Activated CD8-positive, alpha-beta T cell treated with anti-CD3 and anti-CD28 coated beads, Interleukin-2, amount 10 ng/mL, durations not matched to agents 7 days and 5 days (primary cell): ENCODE data around the gene POU6F2. TPM values are rescaled to one million over a fixed set of nuclear protein-coding genes. Genes with fewer than 3 reads are reported as not detected.
A peak's percentile ranks its signal among the peaks of the same experiment; 100 is the strongest.

Experiments used
- ATAC-seq: fragments of 150-1000 bp; cut with Tn5 transposase; one replicate; pipeline ENCODE4 v1.10.0; 2021; ENCODE audit warnings: moderate library complexity
- CTCF ChIA-PET: fragments of 350-600 bp; sonication (Branson Sonifier 250); formaldehyde crosslinking; loops from one replicate; lab custom pipeline; 2021; ENCODE audit warnings: antibody characterized with exemption; lab: Charles Lee
- POLR2A ChIA-PET: fragments of 350-600 bp; sonication (Branson Sonifier 250); formaldehyde crosslinking; loops from one replicate; lab custom pipeline; 2021; ENCODE audit warnings: antibody characterized with exemption; lab: Charles Lee
- DNase-seq: peaks from one replicate; pipeline ENCODE4 v3.0.0-alpha.2; 2020
- H3K27ac Mint-ChIP-seq: one replicate; pipeline ENCODE4 v1.8.0; 2021; ENCODE audit warnings: mild to moderate bottlenecking, mixed read lengths
- H3K27me3 Mint-ChIP-seq: one replicate; pipeline ENCODE4 v1.8.0; 2021; ENCODE audit warnings: low read depth, mixed read lengths
- H3K36me3 Mint-ChIP-seq: one replicate; pipeline ENCODE4 v1.8.0; 2021; ENCODE audit warnings: low read depth, mixed read lengths
- H3K4me1 Mint-ChIP-seq: one replicate; pipeline ENCODE4 v1.8.0; 2021; ENCODE audit warnings: low read depth, mixed read lengths
- H3K4me3 Mint-ChIP-seq: one replicate; pipeline ENCODE4 v1.8.0; 2021; ENCODE audit warnings: mild to moderate bottlenecking, mixed read lengths
- H3K9me3 Mint-ChIP-seq: one replicate; pipeline ENCODE4 v1.8.0; 2022; ENCODE audit warnings: mixed read lengths; ENCODE audit not compliant: insufficient read depth
- total RNA-seq, 2 experiments: library from RNA; stranded (reverse); gene quantifications; one replicate each; pipeline ENCODE4 v1.2.3, GENCODE V29; 2021

The POU6F2 gene
- total RNA-seq, 2 experiments from 2014 or later, result not detected

- DNase-seq (peak; percentile 50), ATAC-seq (peak; percentile 67)
- H3K4me1 Mint-ChIP-seq, result peaks cover 37% of the 10 kb centered on the region
- ChIA-PET CTCF (no interaction called here), POLR2A (no interaction called here)
- H3K27ac Mint-ChIP-seq, result peak overlapping the region; percentile 71
- peaks cover 2% of the 10 kb centered on the region for H3K36me3 Mint-ChIP-seq
- no peaks in the 10 kb centered on the region for H3K9me3 Mint-ChIP-seq
- peaks cover 4% of the 10 kb centered on the region for H3K27me3 Mint-ChIP-seq
- no peak overlapping the region for H3K4me3 Mint-ChIP-seq
These were observed 530.3 kb downstream of the POU6F2 start for GRCh38 chr7:39507866-39508551.

GRCh38 chr7:39509436-39509835 lies 531.7 kb downstream of the POU6F2 start:
- ChIA-PET CTCF (no interaction called here), POLR2A (no interaction called here)
- Mint-ChIP-seq H3K27ac (peak overlapping the region; percentile 40), H3K9me3 (no peaks in the 10 kb centered on the region), H3K36me3 (peaks cover 2% of the 10 kb centered on the region), H3K4me1 (peaks cover 37% of the 10 kb centered on the region), H3K4me3 (no peak overlapping the region), H3K27me3 (peaks cover 7% of the 10 kb centered on the region)
- DNase-seq, result peak; percentile 26
- ATAC-seq, result peak; percentile 64

- ChIA-PET CTCF (no interaction called here), POLR2A (no interaction called here)
- Mint-ChIP-seq H3K4me1 (peaks cover 35% of the 10 kb centered on the region), H3K27me3 (peaks cover 10% of the 10 kb centered on the region), H3K4me3 (no peak overlapping the region), H3K27ac (no peak overlapping the region), H3K9me3 (no peaks in the 10 kb centered on the region), H3K36me3 (peaks cover 2% of the 10 kb centered on the region)
- DNase-seq (no peak), ATAC-seq (no peak)
These were observed 532.2 kb downstream of the POU6F2 start for GRCh38 chr7:39509912-39510311.

GRCh38 chr7:39510864-39511354 lies 533.2 kb downstream of the POU6F2 start:
- Mint-ChIP-seq H3K4me3 (no peak overlapping the region), H3K4me1 (peaks cover 35% of the 10 kb centered on the region), H3K27ac (no peak overlapping the region), H3K27me3 (peaks cover 10% of the 10 kb centered on the region), H3K9me3 (no peaks in the 10 kb centered on the region), H3K36me3 (peaks cover 2% of the 10 kb centered on the region)
- DNase-seq (no peak), ATAC-seq (no peak)
- POLR2A ChIA-PET, result no interaction called here
- CTCF ChIA-PET, result interaction anchor here (1.0 kb wide), 1 partner anchor 58 kb away, joined by 3 read pairs; no protein-coding TSS in a partner anchor

GRCh38 chr7:39515534-39516228 lies 538.0 kb downstream of the POU6F2 start:
- no peak for DNase-seq
- H3K27me3 Mint-ChIP-seq, result peaks cover 15% of the 10 kb centered on the region
- H3K9me3 Mint-ChIP-seq, result no peaks in the 10 kb centered on the region
- ChIA-PET CTCF (no interaction called here), POLR2A (no interaction called here)
- no peaks in the 10 kb centered on the region for H3K36me3 Mint-ChIP-seq
- no peak overlapping the region for H3K4me3 Mint-ChIP-seq
- ATAC-seq, result no peak
- peaks cover 7% of the 10 kb centered on the region for H3K4me1 Mint-ChIP-seq
- no peak overlapping the region for H3K27ac Mint-ChIP-seq

- DNase-seq (no peak), ATAC-seq (no peak)
- H3K36me3 Mint-ChIP-seq, result no peaks in the 10 kb centered on the region
- H3K4me1 Mint-ChIP-seq, result peaks cover 4% of the 10 kb centered on the region
- ChIA-PET POLR2A (no interaction called here), CTCF (interaction anchor here (1.1 kb wide), 1 partner anchor 63 kb away, joined by 4 read pairs; no protein-coding TSS in a partner anchor)
- H3K27me3 Mint-ChIP-seq, result peaks cover 14% of the 10 kb centered on the region
- no peak overlapping the region for H3K27ac Mint-ChIP-seq
- no peaks in the 10 kb centered on the region for H3K9me3 Mint-ChIP-seq
- H3K4me3 Mint-ChIP-seq, result no peak overlapping the region
These were observed 538.8 kb downstream of the POU6F2 start for GRCh38 chr7:39516498-39516897.

GRCh38 chr7:39517240-39517639 lies 539.5 kb downstream of the POU6F2 start:
- Mint-ChIP-seq H3K4me3 (no peak overlapping the region), H3K27me3 (peaks cover 11% of the 10 kb centered on the region), H3K9me3 (no peaks in the 10 kb centered on the region), H3K36me3 (no peaks in the 10 kb centered on the region), H3K4me1 (peaks cover 4% of the 10 kb centered on the region), H3K27ac (no peak overlapping the region)
- no peak for ATAC-seq
- no peak for DNase-seq
- CTCF ChIA-PET, result interaction anchor here (1.1 kb wide), 1 partner anchor 63 kb away, joined by 4 read pairs; no protein-coding TSS in a partner anchor
- POLR2A ChIA-PET, result no interaction called here

Other genes starting within 250 kb of the POU6F2 start
- 10 to 100 TPM; 46.3 to 57.1 TPM for gene VPS41, start 68.7 kb upstream of the POU6F2 start, total RNA-seq